ENCODE results near the gene C2CD4B. TPM values are rescaled to one million over a fixed set of nuclear protein-coding genes. Genes with fewer than 3 reads are reported as not detected.

Gene C2CD4B
- total RNA-seq, 1 donor from 2014 or later: 2.5 TPM

- DNase-seq (ENCODE audit: missing footprints) (no peak), ATAC-seq (no peak)
- intact Hi-C loops (cut with DNase I): no loop called here
Observed at GRCh38 chr15:62122249-62122648, 42.8 kb downstream of the C2CD4B start.

GRCh38 chr15:62121273-62122015, 43.6 kb downstream of the C2CD4B start:
- DNase-seq (ENCODE audit: missing footprints) (no peak), ATAC-seq (no peak)
- intact Hi-C loops (cut with DNase I): no loop called here

- ATAC-seq: no peak
Observed at GRCh38 chr15:62120776-62121175, 44.3 kb downstream of the C2CD4B start.

GRCh38 chr15:62119874-62120273, 45.2 kb downstream of the C2CD4B start:
- intact Hi-C loops (cut with DNase I): no loop called here
- ATAC-seq: no peak

More at GRCh38 chr15:62120776-62121175, 44.3 kb downstream of the C2CD4B start:
- DNase-seq (ENCODE audit: missing footprints): no peak
- intact Hi-C loops (cut with DNase I): no loop called here

GRCh38 chr15:62119227-62119864, 45.7 kb downstream of the C2CD4B start:
- DNase-seq (ENCODE audit: missing footprints) (no peak), ATAC-seq (peak; percentile 69)
- intact Hi-C loops (cut with DNase I): no loop called here

More at GRCh38 chr15:62119874-62120273, 45.2 kb downstream of the C2CD4B start:
- no peak for DNase-seq (ENCODE audit: missing footprints)

- intact Hi-C loops (cut with DNase I): no loop called here
- no peak for DNase-seq (ENCODE audit: missing footprints)
- no peak for ATAC-seq
Observed at GRCh38 chr15:62118520-62119226, 46.4 kb downstream of the C2CD4B start.

GRCh38 chr15:62115847-62116246, 49.2 kb downstream of the C2CD4B start:
- DNase-seq (ENCODE audit: missing footprints): no peak
- intact Hi-C loops (cut with DNase I): no loop called here
- no peak for ATAC-seq

Other genes with a start within 250 kb of the C2CD4B start
- gene VPS13C, start 104.8 kb downstream of the C2CD4B start, total RNA-seq: 34.5 TPM
- not detected for gene C2CD4A, start 98.3 kb downstream of the C2CD4B start, total RNA-seq
- gene TLN2, start 225.3 kb upstream of the C2CD4B start, total RNA-seq: 51.6 TPM